Ishikawa (cell line): ENCODE results near the gene ROR1.

Experiments used
- CEBPB ChIP-seq: IDR thresholded peaks from 2 replicates; pipeline ENCODE4 v1.6.1; 2012
- CREB1 ChIP-seq: IDR thresholded peaks from 2 replicates; pipeline ENCODE4 v1.6.1; 2012; ENCODE audit warnings: low read depth
- EGR1 ChIP-seq: IDR thresholded peaks from 2 replicates; pipeline ENCODE4 v1.6.1; 2012
- EP300 ChIP-seq: IDR thresholded peaks from 2 replicates; pipeline ENCODE4 v1.6.1; 2012; ENCODE audit warnings: borderline replicate concordance
- FOXM1 ChIP-seq: IDR thresholded peaks from 2 replicates; pipeline ENCODE4 v1.6.1; 2012; ENCODE audit warnings: low read depth, borderline replicate concordance
- NFIC ChIP-seq: IDR thresholded peaks from 2 replicates; pipeline ENCODE4 v1.6.1; 2012
- RAD21 ChIP-seq: IDR thresholded peaks from 2 replicates; pipeline ENCODE4 v1.6.1; 2012; ENCODE audit warnings: low read depth
- REST ChIP-seq: IDR thresholded peaks from 2 replicates; pipeline ENCODE4 v1.6.1; 2012; ENCODE audit warnings: low read depth, mild to moderate bottlenecking
- TAF1 ChIP-seq: IDR thresholded peaks from 2 replicates; pipeline ENCODE4 v1.6.1; 2012; ENCODE audit warnings: low read depth, mild to moderate bottlenecking
- TCF12 ChIP-seq: IDR thresholded peaks from 2 replicates; pipeline ENCODE4 v1.6.1; 2012; ENCODE audit warnings: low read depth
- TEAD4 ChIP-seq: IDR thresholded peaks from 2 replicates; pipeline ENCODE4 v1.6.1; 2012
- USF1 ChIP-seq: IDR thresholded peaks from 2 replicates; pipeline ENCODE4 v1.6.1; 2012
- YY1 ChIP-seq: IDR thresholded peaks from 2 replicates; pipeline ENCODE4 v1.6.1; 2012; ENCODE audit warnings: low read depth
- ZBTB7A ChIP-seq: IDR thresholded peaks from 2 replicates; pipeline ENCODE4 v1.6.1; 2012; ENCODE audit warnings: low read depth
- TF ChIP-seq, protein P1 (sequence below): IDR thresholded peaks from 2 replicates; pipeline ENCODE4 v1.6.1; 2012

Gene ROR1

GRCh38 chr1:64098436-64098835 is 324.6 kb downstream of the ROR1 start:
- TF ChIP-seq TEAD4 = no peak
- TF ChIP-seq EGR1 = no peak
- no peak for TF ChIP-seq NFIC
- no peak for TF ChIP-seq ZBTB7A
- TF ChIP-seq CREB1 = no peak
- TF ChIP-seq RAD21 = no peak
- no peak for TF ChIP-seq TCF12
- TF ChIP-seq CEBPB = no peak
- no peak for TF ChIP-seq REST
- TF ChIP-seq, protein P1, sequence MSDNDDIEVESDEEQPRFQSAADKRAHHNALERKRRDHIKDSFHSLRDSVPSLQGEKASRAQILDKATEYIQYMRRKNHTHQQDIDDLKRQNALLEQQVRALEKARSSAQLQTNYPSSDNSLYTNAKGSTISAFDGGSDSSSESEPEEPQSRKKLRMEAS = no peak

DNA sequence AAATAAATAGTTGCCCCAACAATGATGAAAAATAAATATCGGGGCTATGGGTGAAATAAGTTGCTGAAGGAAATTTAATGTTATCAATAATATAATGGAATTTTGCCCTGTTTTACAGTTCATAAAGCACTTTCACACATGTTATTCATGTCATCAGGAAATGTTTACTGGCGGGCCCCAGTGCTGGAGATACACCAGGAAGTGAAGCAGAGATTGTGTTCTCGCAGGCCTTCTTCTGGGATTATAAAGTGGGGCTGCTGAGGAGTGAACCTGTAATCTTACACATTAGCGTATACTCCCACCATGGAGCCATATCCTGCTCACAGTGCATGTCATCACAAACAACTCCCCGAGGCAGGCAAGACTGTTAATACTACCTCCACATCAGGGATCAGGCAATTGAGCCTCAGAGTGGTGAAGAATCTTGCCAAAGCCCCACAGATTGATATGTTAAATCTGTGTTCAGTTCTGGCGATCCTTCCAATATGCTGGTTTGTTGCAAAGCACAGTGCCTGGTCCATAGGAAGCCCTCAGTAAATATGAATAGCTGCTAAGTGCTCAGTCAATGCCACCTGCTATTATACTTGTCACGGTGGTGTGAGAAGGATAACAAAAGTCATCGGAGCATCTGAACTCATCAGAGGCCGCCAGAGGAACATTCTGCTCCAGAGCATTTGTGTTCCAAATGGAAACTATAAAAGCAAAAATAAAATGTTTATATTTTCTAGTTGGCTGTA is 325.2 kb downstream of the ROR1 start:
- TF ChIP-seq RAD21 = no peak
- no peak for TF ChIP-seq USF1
- no peak for TF ChIP-seq TEAD4
- no peak for TF ChIP-seq EP300
- TF ChIP-seq YY1 = no peak
- TF ChIP-seq EGR1 = no peak
- TF ChIP-seq REST = no peak

DNA sequence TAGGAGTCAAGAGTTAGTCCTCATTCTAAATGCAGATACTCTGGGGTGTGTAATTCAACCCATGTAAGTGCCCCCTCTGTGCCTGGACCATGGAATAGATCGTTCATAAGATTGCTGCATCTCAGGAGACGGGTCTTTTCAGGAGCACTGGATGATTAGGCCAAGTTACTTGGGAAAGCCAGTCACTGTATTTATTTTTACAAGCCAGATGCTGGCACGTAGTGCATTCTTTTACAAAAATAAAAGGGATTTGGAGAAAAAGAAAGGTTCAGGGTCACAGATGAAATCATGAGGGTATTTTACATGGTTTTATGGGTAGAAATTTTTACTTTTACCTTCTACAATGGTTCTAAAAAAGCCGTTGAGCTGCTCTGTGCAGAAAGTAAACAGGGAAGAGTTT is 327.0 kb downstream of the ROR1 start:
- no peak for TF ChIP-seq FOXM1
- TF ChIP-seq, protein P1 = no peak
- no peak for TF ChIP-seq CEBPB
- no peak for TF ChIP-seq EP300
- no peak for TF ChIP-seq USF1
- no peak for TF ChIP-seq RAD21
- TF ChIP-seq CREB1 = no peak
- no peak for TF ChIP-seq TEAD4
- no peak for TF ChIP-seq REST
- TF ChIP-seq NFIC = no peak
- TF ChIP-seq ZBTB7A = no peak
- TF ChIP-seq TAF1 = no peak
- TF ChIP-seq YY1 = no peak
- no peak for TF ChIP-seq TCF12
- TF ChIP-seq EGR1 = no peak

DNA sequence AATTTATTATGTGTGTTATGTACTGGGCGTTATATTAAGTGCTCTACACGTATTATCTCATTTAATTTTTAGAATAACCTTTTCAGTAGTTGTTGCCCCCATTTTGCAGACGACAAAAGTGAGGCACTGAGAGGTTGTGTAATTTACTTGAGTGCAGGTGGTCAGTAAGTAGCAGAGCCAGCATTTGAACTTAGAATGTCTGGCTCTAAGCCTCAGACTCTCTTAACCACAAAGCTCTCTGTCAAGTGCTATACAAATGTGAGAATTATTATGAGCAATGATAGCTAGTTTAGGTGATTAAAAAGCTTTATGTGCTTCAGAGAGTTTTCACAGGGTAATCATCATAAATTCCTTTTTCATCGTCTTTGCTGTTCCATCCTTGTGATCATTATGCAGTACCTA is 333.3 kb downstream of the ROR1 start:
- no peak for TF ChIP-seq YY1
- no peak for TF ChIP-seq TEAD4

GRCh38 chr1:64107632-64108031 is 333.8 kb downstream of the ROR1 start:
- TF ChIP-seq EP300 (no peak), USF1 (no peak), TAF1 (no peak), TEAD4 (no peak)
- TF ChIP-seq, protein P1 = no peak
